Measurements from ENCODE around the gene TRAK2. TPM values are rescaled to one million over a fixed set of nuclear protein-coding genes. Genes with fewer than 3 reads are reported as not detected.

The TRAK2 gene
- total and polyA plus RNA-seq, 9 of the 15 experiments (the other 6 are each of a cell fraction or from before 2014, with no cell fraction given) = 3.4 to 10.4 (median 7.3) TPM

DNA sequence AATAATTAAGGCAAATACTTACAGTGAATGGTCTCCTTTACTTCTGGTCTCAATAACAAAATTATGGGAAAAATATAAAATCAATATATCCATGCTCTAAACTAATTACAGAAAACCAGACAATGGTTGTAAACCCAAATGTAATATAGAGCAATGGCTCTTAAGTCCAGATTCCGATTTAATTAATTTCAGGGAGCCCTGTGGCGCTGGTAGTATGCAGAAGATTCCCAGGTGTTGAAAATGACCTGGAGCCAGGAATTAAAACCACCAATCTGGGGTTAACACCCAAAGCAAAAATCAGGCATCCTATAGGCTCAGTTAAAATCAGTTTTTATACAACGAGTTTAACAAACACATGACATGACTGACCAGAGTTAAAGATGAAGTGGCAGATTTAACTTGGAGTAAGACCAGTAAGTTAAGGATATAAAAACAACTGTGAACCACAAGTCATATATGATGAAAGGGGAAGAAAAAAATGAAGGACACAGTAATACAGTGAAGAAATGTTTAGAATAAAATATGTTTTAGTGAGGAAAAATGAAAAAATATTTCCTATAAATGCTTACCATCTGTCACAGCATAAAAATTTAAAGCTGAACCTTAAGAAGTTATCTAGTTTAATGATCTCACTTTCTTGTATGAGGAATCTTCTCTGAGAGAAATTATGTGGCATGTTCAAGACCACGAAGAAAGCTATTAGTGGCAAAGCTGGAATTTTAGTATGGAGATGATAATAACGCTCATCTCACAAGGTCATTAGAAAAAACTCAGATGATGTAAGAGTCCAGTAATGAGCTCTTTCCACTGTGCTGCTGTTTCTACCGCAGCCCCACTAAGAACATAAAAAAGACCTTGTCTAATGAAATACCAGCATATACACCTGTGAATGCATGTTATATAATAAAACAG, 48.4 kb downstream of the TRAK2 start (continued):
- no peak for TF ChIP-seq HDAC3 (IDR thresholded peaks at IDR 0.05; ENCODE audit: borderline replicate concordance, partially characterized antibody)
- no peak for TF ChIP-seq SMARCC2 (IDR thresholded peaks at IDR 0.05; ENCODE audit: low read depth)
- TF ChIP-seq, protein P1, sequence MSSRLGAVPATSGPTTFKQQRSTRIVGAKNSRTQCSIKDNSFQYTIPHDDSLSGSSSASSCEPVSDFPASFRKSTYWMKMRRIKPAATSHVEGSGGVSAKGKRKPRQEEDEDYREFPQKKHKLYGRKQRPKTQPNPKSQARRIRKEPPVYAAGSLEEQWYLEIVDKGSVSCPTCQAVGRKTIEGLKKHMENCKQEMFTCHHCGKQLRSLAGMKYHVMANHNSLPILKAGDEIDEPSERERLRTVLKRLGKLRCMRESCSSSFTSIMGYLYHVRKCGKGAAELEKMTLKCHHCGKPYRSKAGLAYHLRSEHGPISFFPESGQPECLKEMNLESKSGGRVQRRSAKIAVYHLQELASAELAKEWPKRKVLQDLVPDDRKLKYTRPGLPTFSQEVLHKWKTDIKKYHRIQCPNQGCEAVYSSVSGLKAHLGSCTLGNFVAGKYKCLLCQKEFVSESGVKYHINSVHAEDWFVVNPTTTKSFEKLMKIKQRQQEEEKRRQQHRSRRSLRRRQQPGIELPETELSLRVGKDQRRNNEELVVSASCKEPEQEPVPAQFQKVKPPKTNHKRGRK (tag; IDR thresholded peaks at IDR 0.05) = 0 out of 2 replicates have a peak, but pooled peaks have one; percentile 13
- TF ChIP-seq CXXC5 (CRISPR knock-in tag; IDR thresholded peaks at IDR 0.05) = no peak
- no peak for TF ChIP-seq MBD2 (IDR thresholded peaks at IDR 0.05; ENCODE audit: borderline replicate concordance, low read depth)
- TF ChIP-seq ZNF76 (CRISPR knock-in tag; IDR thresholded peaks at IDR 0.05; ENCODE audit: borderline replicate concordance) = no peak
- peak; percentile 28; the same call in 1 of the 2 replicates for TF ChIP-seq ATF7 (IDR thresholded peaks at IDR 0.05)
- TF ChIP-seq MYC (IDR thresholded peaks at IDR 0.05; ENCODE audit: low read depth, low read length) = 0 out of 2 replicates have a peak, but pooled peaks have one; percentile 10
- no peak for TF ChIP-seq MYC (CRISPR knock-in tag; IDR thresholded peaks at IDR 0.05; ENCODE audit: borderline replicate concordance, low read depth)
- TF ChIP-seq, protein P2, sequence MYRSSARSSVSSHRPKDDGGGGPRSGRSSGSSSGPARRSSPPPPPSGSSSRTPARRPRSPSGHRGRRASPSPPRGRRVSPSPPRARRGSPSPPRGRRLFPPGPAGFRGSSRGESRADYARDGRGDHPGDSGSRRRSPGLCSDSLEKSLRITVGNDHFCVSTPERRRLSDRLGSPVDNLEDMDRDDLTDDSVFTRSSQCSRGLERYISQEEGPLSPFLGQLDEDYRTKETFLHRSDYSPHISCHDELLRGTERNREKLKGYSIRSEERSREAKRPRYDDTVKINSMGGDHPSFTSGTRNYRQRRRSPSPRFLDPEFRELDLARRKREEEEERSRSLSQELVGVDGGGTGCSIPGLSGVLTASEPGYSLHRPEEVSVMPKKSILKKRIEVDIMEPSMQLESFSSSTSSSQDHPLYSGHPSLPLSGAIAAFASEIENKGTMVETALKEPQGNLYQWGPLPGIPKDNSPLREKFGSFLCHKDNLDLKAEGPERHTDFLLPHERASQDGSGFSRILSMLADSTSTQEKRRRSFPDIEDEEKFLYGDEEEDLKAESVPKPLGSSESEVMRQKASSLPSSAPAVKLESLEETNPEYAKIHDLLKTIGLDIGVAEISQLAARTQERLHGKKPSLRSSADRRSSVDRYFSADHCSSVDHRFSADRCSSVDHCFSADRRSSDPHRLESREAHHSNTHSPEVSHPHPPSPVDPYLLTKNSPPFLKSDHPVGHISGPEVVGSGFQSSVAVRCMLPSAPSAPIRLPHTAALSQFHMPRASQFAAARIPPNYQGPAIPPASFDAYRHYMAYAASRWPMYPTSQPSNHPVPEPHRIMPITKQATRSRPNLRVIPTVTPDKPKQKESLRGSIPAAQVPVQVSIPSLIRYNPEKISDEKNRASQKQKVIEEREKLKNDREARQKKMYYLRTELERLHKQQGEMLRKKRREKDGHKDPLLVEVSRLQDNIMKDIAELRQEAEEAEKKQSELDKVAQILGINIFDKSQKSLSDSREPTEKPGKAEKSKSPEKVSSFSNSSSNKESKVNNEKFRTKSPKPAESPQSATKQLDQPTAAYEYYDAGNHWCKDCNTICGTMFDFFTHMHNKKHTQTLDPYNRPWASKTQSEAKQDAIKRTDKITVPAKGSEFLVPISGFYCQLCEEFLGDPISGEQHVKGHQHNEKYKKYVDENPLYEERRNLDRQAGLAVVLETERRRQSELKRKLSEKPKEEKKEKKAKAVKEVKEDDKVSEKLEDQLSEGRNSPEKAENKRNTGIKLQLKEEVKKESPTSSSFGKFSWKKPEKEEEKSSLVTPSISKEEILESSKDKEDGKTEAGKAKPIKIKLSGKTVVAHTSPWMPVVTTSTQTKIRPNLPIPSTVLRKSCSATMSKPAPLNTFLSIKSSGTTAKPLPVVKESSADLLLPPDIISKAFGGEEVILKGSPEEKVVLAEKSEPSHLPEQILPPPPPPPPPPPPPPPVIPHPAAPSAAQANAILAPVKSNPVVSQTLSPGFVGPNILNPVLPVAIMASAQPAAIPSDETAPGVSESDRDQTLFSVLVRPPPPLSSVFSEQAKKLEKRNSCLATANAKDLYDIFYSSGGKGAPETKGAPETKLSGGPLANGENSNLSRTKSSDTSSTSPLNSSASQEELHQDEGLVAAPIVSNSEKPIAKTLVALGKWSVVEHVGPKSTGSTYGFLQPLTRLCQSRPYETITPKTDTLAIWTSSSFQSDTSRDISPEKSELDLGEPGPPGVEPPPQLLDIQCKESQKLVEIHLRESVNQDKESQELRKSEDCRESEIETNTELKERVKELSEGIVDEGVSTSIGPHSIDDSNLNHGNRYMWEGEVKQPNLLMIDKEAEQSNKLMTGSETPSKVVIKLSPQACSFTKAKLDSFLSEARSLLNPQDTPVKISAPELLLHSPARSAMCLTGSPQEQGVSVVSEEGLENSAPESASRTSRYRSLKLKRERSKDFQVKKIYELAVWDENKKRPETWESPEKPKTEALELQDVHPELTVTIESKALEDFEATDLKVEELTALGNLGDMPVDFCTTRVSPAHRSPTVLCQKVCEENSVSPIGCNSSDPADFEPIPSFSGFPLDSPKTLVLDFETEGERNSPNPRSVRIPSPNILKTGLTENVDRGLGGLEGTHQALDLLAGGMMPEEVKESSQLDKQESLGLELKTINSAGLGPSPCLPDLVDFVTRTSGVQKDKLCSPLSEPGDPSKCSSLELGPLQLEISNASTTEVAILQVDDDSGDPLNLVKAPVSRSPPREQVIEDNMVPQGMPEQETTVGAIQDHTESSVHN (IDR thresholded peaks at IDR 0.05; ENCODE audit: borderline replicate concordance in 1 of 2, low read depth in 1 of 2) = no peak
- TF ChIP-seq JUND (IDR thresholded peaks at IDR 0.05; ENCODE audit: borderline replicate concordance, low read depth, low read length) = peak; percentile 49
- TF ChIP-seq JUND (tag; IDR thresholded peaks at IDR 0.05; ENCODE audit: borderline replicate concordance, low read depth, low read length) = no peak; the same call in 2 of the 3 replicates
- TF ChIP-seq, protein P3, sequence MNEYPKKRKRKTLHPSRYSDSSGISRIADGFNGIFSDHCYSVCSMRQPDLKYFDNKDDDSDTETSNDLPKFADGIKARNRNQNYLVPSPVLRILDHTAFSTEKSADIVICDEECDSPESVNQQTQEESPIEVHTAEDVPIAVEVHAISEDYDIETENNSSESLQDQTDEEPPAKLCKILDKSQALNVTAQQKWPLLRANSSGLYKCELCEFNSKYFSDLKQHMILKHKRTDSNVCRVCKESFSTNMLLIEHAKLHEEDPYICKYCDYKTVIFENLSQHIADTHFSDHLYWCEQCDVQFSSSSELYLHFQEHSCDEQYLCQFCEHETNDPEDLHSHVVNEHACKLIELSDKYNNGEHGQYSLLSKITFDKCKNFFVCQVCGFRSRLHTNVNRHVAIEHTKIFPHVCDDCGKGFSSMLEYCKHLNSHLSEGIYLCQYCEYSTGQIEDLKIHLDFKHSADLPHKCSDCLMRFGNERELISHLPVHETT (CRISPR knock-in tag; conservative IDR thresholded peaks at IDR 0.05 in 1 of 2, IDR thresholded peaks at IDR 0.05 in 1 of 2) = no peak
- no peak for TF ChIP-seq OTX1 (CRISPR knock-in tag; IDR thresholded peaks at IDR 0.05)

Data from K562 (cell line).